ENCODE data around the gene STOML1.

DNA sequence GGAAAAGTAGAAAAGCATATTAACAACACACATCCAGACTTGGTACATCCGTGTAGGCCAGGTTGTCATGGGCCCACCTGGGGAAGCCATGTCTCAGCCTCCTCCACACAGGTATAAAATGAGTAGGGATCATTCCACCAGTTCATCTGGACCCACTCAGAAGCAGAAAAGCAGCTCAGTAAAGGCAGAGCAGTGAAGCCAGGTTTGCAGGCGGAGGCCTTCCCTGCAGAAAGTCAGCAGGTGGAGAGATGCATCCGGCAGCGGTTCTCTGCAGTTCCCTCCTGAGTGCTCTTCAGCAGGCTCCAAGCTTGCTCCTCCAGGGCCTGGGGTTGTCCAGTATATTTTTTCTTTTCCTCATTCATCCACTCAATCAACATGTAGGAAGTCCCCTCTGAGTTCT is 43.7 kb downstream of the STOML1 start:
- TF ChIP-seq PHF8 (IDR thresholded peaks at IDR 0.05; ENCODE audit: borderline replicate concordance, low read depth) (no peak), NR3C1 (IDR thresholded peaks at IDR 0.05) (no peak), ZNF302 (CRISPR knock-in tag; IDR thresholded peaks at IDR 0.05) (no peak), RCOR1 (IDR thresholded peaks at IDR 0.05; ENCODE audit: low read depth, low read length) (no peak), POLR2A (IDR thresholded peaks at IDR 0.05; ENCODE audit: low read length) (no peak), CTCF (IDR thresholded peaks at IDR 0.05) (no peak), ZFP36 (IDR thresholded peaks at IDR 0.05; ENCODE audit: borderline replicate concordance, partially characterized antibody) (no peak), ZSCAN20 (CRISPR knock-in tag; IDR thresholded peaks at IDR 0.05) (no peak), MYC (IDR thresholded peaks at IDR 0.05; ENCODE audit: borderline replicate concordance, low read length) (no peak)
- TF ChIP-seq, protein P1, sequence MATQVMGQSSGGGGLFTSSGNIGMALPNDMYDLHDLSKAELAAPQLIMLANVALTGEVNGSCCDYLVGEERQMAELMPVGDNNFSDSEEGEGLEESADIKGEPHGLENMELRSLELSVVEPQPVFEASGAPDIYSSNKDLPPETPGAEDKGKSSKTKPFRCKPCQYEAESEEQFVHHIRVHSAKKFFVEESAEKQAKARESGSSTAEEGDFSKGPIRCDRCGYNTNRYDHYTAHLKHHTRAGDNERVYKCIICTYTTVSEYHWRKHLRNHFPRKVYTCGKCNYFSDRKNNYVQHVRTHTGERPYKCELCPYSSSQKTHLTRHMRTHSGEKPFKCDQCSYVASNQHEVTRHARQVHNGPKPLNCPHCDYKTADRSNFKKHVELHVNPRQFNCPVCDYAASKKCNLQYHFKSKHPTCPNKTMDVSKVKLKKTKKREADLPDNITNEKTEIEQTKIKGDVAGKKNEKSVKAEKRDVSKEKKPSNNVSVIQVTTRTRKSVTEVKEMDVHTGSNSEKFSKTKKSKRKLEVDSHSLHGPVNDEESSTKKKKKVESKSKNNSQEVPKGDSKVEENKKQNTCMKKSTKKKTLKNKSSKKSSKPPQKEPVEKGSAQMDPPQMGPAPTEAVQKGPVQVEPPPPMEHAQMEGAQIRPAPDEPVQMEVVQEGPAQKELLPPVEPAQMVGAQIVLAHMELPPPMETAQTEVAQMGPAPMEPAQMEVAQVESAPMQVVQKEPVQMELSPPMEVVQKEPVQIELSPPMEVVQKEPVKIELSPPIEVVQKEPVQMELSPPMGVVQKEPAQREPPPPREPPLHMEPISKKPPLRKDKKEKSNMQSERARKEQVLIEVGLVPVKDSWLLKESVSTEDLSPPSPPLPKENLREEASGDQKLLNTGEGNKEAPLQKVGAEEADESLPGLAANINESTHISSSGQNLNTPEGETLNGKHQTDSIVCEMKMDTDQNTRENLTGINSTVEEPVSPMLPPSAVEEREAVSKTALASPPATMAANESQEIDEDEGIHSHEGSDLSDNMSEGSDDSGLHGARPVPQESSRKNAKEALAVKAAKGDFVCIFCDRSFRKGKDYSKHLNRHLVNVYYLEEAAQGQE (IDR thresholded peaks at IDR 0.05) = no peak
